GM18951 (cell line): ENCODE measurements around the gene NEK4.
A peak's percentile ranks its signal among the peaks of the same experiment; 100 is the strongest.

ENCODE experiments used
- POLR2A ChIP-seq: IDR thresholded peaks from 4 replicates; pipeline ENCODE4 v1.6.1; 2011; ENCODE audit warnings: mild to moderate bottlenecking; ENCODE audit not compliant: insufficient read length, insufficient read depth; ENCODE audit errors: extremely low read depth
- in situ Hi-C: fragments of 300-500 bp; cut with MboI; formaldehyde crosslinking; loops from one replicate; pipeline ENCODE4 v1.12.0; 2022; ENCODE audit warnings: low sequenced_read_pairs, mixed read lengths, inconsistent platforms; ENCODE audit not compliant: unreplicated experiment

Gene NEK4

GRCh38 chr3:52703341-52703740, 67.4 kb downstream of the NEK4 start:
- no peak for TF ChIP-seq POLR2A
- in situ Hi-C loops: no loop called here

GRCh38 chr3:52697632-52697965, 73.1 kb downstream of the NEK4 start:
- no peak for TF ChIP-seq POLR2A
- in situ Hi-C loops: no loop called here

GRCh38 chr3:52696830-52697631, 73.7 kb downstream of the NEK4 start:
- in situ Hi-C loops: no loop called here
- no peak for TF ChIP-seq POLR2A

- in situ Hi-C loops: no loop called here
- peak; percentile 31 for TF ChIP-seq POLR2A
Observed at GRCh38 chr3:52695798-52696671, 74.7 kb downstream of the NEK4 start.

GRCh38 chr3:52694528-52695189, 76.1 kb downstream of the NEK4 start:
- in situ Hi-C loops: no loop called here
- TF ChIP-seq POLR2A: no peak

- in situ Hi-C loops: no loop called here
- TF ChIP-seq POLR2A: no peak
Observed at GRCh38 chr3:52693071-52693470, 77.7 kb downstream of the NEK4 start.

- in situ Hi-C loops: no loop called here
- TF ChIP-seq POLR2A: no peak
Observed at GRCh38 chr3:52690560-52690959, 80.2 kb downstream of the NEK4 start.

- TF ChIP-seq POLR2A: no peak
- in situ Hi-C loops: no loop called here
Observed at GRCh38 chr3:52689151-52689550, 81.6 kb downstream of the NEK4 start.

GRCh38 chr3:52688266-52688665, 82.5 kb downstream of the NEK4 start:
- in situ Hi-C loops: no loop called here
- no peak for TF ChIP-seq POLR2A

GRCh38 chr3:52685709-52686691, 84.7 kb downstream of the NEK4 start, which contains the start of the genes GNL3 and PBRM1:
TSS of gene GNL3 (plus strand) at chr3:52686032. CDS start at chr3:52686093, 61 bp downstream.
TSS of gene PBRM1 (minus strand) at chr3:52685913.
- TF ChIP-seq POLR2A: peak; percentile 92
- in situ Hi-C loops: no loop called here

GRCh38 chr3:52685285-52685708, 85.4 kb downstream of the NEK4 start:
- no peak for TF ChIP-seq POLR2A
- in situ Hi-C loops: no loop called here

GRCh38 chr3:52684184-52684583, 86.6 kb downstream of the NEK4 start:
- TF ChIP-seq POLR2A: no peak
- in situ Hi-C loops: no loop called here
